ENCODE results near the gene TWF2.
A peak's percentile ranks its signal among the peaks of the same experiment; 100 is the strongest.

The TWF2 gene

GRCh38 chr3:52248816-52249547, 10.0 kb upstream of the TWF2 start:
- Mint-ChIP-seq H3K36me3 (ENCODE audit: low read depth) (peaks cover 86% of the 10 kb centered on the region), H3K27ac (peak overlapping the region; percentile 93), H3K4me1 (ENCODE audit: low read depth) (peaks cover 89% of the 10 kb centered on the region), H3K9me3 (no peaks in the 10 kb centered on the region), H3K4me3 (peak overlapping the region; percentile 34), H3K27me3 (no peaks in the 10 kb centered on the region)
- peak; percentile 39 for DNase-seq

GRCh38 chr3:52248165-52248541, 9.2 kb upstream of the TWF2 start:
- Mint-ChIP-seq H3K27me3 (no peaks in the 10 kb centered on the region), H3K27ac (peak overlapping the region; percentile 93), H3K4me3 (peak overlapping the region; percentile 90), H3K36me3 (ENCODE audit: low read depth) (peaks cover 78% of the 10 kb centered on the region), H3K9me3 (no peaks in the 10 kb centered on the region), H3K4me1 (ENCODE audit: low read depth) (peaks cover 89% of the 10 kb centered on the region)
- peak; percentile 39 for DNase-seq

GRCh38 chr3:52247409-52248164, 8.6 kb upstream of the TWF2 start:
- peak overlapping the region; percentile 90 for H3K4me3 Mint-ChIP-seq
- peaks cover 87% of the 10 kb centered on the region for H3K4me1 Mint-ChIP-seq (ENCODE audit: low read depth)
- H3K27ac Mint-ChIP-seq, result peak overlapping the region; percentile 93
- no peaks in the 10 kb centered on the region for H3K9me3 Mint-ChIP-seq
- H3K27me3 Mint-ChIP-seq, result no peaks in the 10 kb centered on the region
- H3K36me3 Mint-ChIP-seq (ENCODE audit: low read depth), result peaks cover 72% of the 10 kb centered on the region
- peak; percentile 42 for DNase-seq

GRCh38 chr3:52246728-52247408, 7.9 kb upstream of the TWF2 start:
- peak; percentile 58 for DNase-seq
- Mint-ChIP-seq H3K27me3 (no peaks in the 10 kb centered on the region), H3K27ac (peak overlapping the region; percentile 93), H3K36me3 (ENCODE audit: low read depth) (peaks cover 67% of the 10 kb centered on the region), H3K4me1 (ENCODE audit: low read depth) (peaks cover 87% of the 10 kb centered on the region), H3K9me3 (no peaks in the 10 kb centered on the region), H3K4me3 (peak overlapping the region; percentile 90)

- Mint-ChIP-seq H3K4me3 (peak overlapping the region; percentile 90), H3K27me3 (no peaks in the 10 kb centered on the region), H3K36me3 (ENCODE audit: low read depth) (peaks cover 61% of the 10 kb centered on the region), H3K27ac (peak overlapping the region; percentile 93), H3K4me1 (ENCODE audit: low read depth) (peaks cover 85% of the 10 kb centered on the region), H3K9me3 (no peaks in the 10 kb centered on the region)
- no peak for DNase-seq
These were observed 7.3 kb upstream of the TWF2 start for GRCh38 chr3:52246264-52246620.

GRCh38 chr3:52245322-52246263, 6.6 kb upstream of the TWF2 start, which contains the start of gene PPM1M:
Gene PPM1M, plus strand, starts transcription at chr3:52245759. Its CDS starts 66 bp downstream, at chr3:52245825.
- H3K9me3 Mint-ChIP-seq, result no peaks in the 10 kb centered on the region
- H3K4me1 Mint-ChIP-seq (ENCODE audit: low read depth), result peaks cover 87% of the 10 kb centered on the region
- peak within 1 kb of the TSS; percentile 90 for H3K4me3 Mint-ChIP-seq
- H3K27me3 Mint-ChIP-seq, result no peaks in the 10 kb centered on the region
- peak within 1 kb of the TSS; percentile 95 for H3K27ac Mint-ChIP-seq
- peak; percentile 74 for DNase-seq
- H3K36me3 Mint-ChIP-seq (ENCODE audit: low read depth), result peaks cover 58% of the 10 kb centered on the region

- Mint-ChIP-seq H3K27me3 (no peaks in the 10 kb centered on the region), H3K4me3 (peak overlapping the region; percentile 77), H3K4me1 (ENCODE audit: low read depth) (peaks cover 81% of the 10 kb centered on the region), H3K27ac (peak overlapping the region; percentile 95), H3K9me3 (no peaks in the 10 kb centered on the region), H3K36me3 (ENCODE audit: low read depth) (peaks cover 58% of the 10 kb centered on the region)
- peak; percentile 73 for DNase-seq
These were observed 5.1 kb upstream of the TWF2 start for GRCh38 chr3:52243791-52244628.

- no peaks in the 10 kb centered on the region for H3K27me3 Mint-ChIP-seq
- H3K36me3 Mint-ChIP-seq (ENCODE audit: low read depth), result peaks cover 44% of the 10 kb centered on the region
- H3K4me1 Mint-ChIP-seq (ENCODE audit: low read depth), result peaks cover 77% of the 10 kb centered on the region
- no peak for DNase-seq
- H3K4me3 Mint-ChIP-seq, result peak overlapping the region; percentile 2
- no peaks in the 10 kb centered on the region for H3K9me3 Mint-ChIP-seq
- peak overlapping the region; percentile 71 for H3K27ac Mint-ChIP-seq
These were observed 3.1 kb upstream of the TWF2 start for GRCh38 chr3:52242039-52242438.

GRCh38 chr3:52240886-52241370, 2.0 kb upstream of the TWF2 start:
- peaks cover 36% of the 10 kb centered on the region for H3K36me3 Mint-ChIP-seq (ENCODE audit: low read depth)
- H3K4me1 Mint-ChIP-seq (ENCODE audit: low read depth), result peaks cover 77% of the 10 kb centered on the region
- no peaks in the 10 kb centered on the region for H3K9me3 Mint-ChIP-seq
- peak; percentile 30 for DNase-seq
- H3K4me3 Mint-ChIP-seq, result peak overlapping the region; percentile 98
- H3K27me3 Mint-ChIP-seq, result no peaks in the 10 kb centered on the region
- H3K27ac Mint-ChIP-seq, result peak overlapping the region; percentile 95

GRCh38 chr3:52240059-52240885, 1.3 kb upstream of the TWF2 start:
- Mint-ChIP-seq H3K27me3 (no peaks in the 10 kb centered on the region), H3K4me1 (ENCODE audit: low read depth) (peaks cover 81% of the 10 kb centered on the region), H3K36me3 (ENCODE audit: low read depth) (peaks cover 43% of the 10 kb centered on the region), H3K27ac (peak overlapping the region; percentile 95), H3K4me3 (peak overlapping the region; percentile 98), H3K9me3 (no peaks in the 10 kb centered on the region)
- DNase-seq, result peak; percentile 69

GRCh38 chr3:52238193-52238760, 681 bp downstream of the TWF2 start:
- Mint-ChIP-seq H3K27me3 (no peaks in the 10 kb centered on the region), H3K9me3 (no peaks in the 10 kb centered on the region), H3K4me1 (ENCODE audit: low read depth) (peaks cover 79% of the 10 kb centered on the region), H3K4me3 (peak overlapping the region; percentile 98), H3K27ac (peak overlapping the region; percentile 95), H3K36me3 (ENCODE audit: low read depth) (peaks cover 55% of the 10 kb centered on the region)
- DNase-seq, result no peak

GRCh38 chr3:52237657-52238172, 1.2 kb downstream of the TWF2 start:
- DNase-seq, result peak; percentile 36
- no peaks in the 10 kb centered on the region for H3K9me3 Mint-ChIP-seq
- peak overlapping the region; percentile 95 for H3K27ac Mint-ChIP-seq
- peaks cover 60% of the 10 kb centered on the region for H3K36me3 Mint-ChIP-seq (ENCODE audit: low read depth)
- peaks cover 80% of the 10 kb centered on the region for H3K4me1 Mint-ChIP-seq (ENCODE audit: low read depth)
- H3K4me3 Mint-ChIP-seq, result peak overlapping the region; percentile 98
- no peaks in the 10 kb centered on the region for H3K27me3 Mint-ChIP-seq

All from activated T-cell treated with anti-CD3 and anti-CD28 coated beads, Interleukin-2, amount 50 U/mL, for 24 hours (primary cell).